Progenitor cell of endocrine pancreas (in vitro differentiated cells): Measurements from ENCODE around the gene STARD10. TPM values are rescaled to one million over a fixed set of nuclear protein-coding genes. Genes with fewer than 3 reads are reported as not detected.

ENCODE experiments used
- DNase-seq: peaks from one replicate; pipeline ENCODE4 v3.0.0; 2021; ENCODE audit warnings: low spot score; ENCODE audit not compliant: unreplicated experiment
- H3K27ac Mint-ChIP-seq: 2 replicates; pipeline ENCODE4 v1.8.0; 2021; ENCODE audit warnings: mild to moderate bottlenecking, moderate library complexity, mixed read lengths
- H3K27me3 Mint-ChIP-seq: 2 replicates; pipeline ENCODE4 v1.8.0; 2021; ENCODE audit warnings: mixed read lengths
- H3K36me3 Mint-ChIP-seq: 2 replicates; pipeline ENCODE4 v1.8.0; 2022; ENCODE audit warnings: mixed read lengths; ENCODE audit not compliant: insufficient read depth
- H3K4me1 Mint-ChIP-seq: 2 replicates; pipeline ENCODE4 v1.8.0; 2021; ENCODE audit warnings: low read depth, mixed read lengths
- H3K4me3 Mint-ChIP-seq: 2 replicates; pipeline ENCODE4 v1.8.0; 2021; ENCODE audit warnings: low read depth, mild to moderate bottlenecking, moderate library complexity, mixed read lengths
- H3K9me3 Mint-ChIP-seq: 2 replicates; pipeline ENCODE4 v1.8.0; 2021; ENCODE audit warnings: low read depth, mixed read lengths
- CTCF ChIP-seq: fragments of 200-600 bp; sonication (generic); IDR thresholded peaks from one replicate; pipeline ENCODE4 v1.5.0; 2021; ENCODE audit warnings: antibody characterized with exemption, mild to moderate bottlenecking; ENCODE audit not compliant: unreplicated experiment
- total RNA-seq: library from RNA; stranded (reverse); gene quantifications from 2 replicates; pipeline ENCODE4 v1.2.1, GENCODE V29; 2021

The STARD10 gene
- total RNA-seq, 1 donor from 2014 or later: 212 TPM

GRCh38 chr11:72773291-72773690, 20.6 kb downstream of the STARD10 start:
- TF ChIP-seq CTCF: no peak
- Mint-ChIP-seq H3K4me3 (no peak overlapping the region), H3K36me3 (peaks cover 6% of the 10 kb centered on the region), H3K9me3 (no peaks in the 10 kb centered on the region), H3K27me3 (no peaks in the 10 kb centered on the region), H3K27ac (no peak overlapping the region), H3K4me1 (peaks cover 33% of the 10 kb centered on the region)
- no peak for DNase-seq

- Mint-ChIP-seq H3K27me3 (no peaks in the 10 kb centered on the region), H3K4me1 (peaks cover 25% of the 10 kb centered on the region)
Observed at GRCh38 chr11:72772059-72772458, 21.8 kb downstream of the STARD10 start.

GRCh38 chr11:72771507-72771906, 22.3 kb downstream of the STARD10 start:
- TF ChIP-seq CTCF: no peak
- Mint-ChIP-seq H3K27me3 (no peaks in the 10 kb centered on the region), H3K4me1 (peaks cover 26% of the 10 kb centered on the region), H3K36me3 (peaks cover 6% of the 10 kb centered on the region), H3K4me3 (no peak overlapping the region), H3K27ac (no peak overlapping the region), H3K9me3 (no peaks in the 10 kb centered on the region)
- DNase-seq: no peak

More at GRCh38 chr11:72772059-72772458, 21.8 kb downstream of the STARD10 start:
- H3K36me3 Mint-ChIP-seq: peaks cover 6% of the 10 kb centered on the region
- TF ChIP-seq CTCF: no peak
- no peak for DNase-seq
- no peak overlapping the region for H3K27ac Mint-ChIP-seq
- no peaks in the 10 kb centered on the region for H3K9me3 Mint-ChIP-seq
- H3K4me3 Mint-ChIP-seq: no peak overlapping the region

GRCh38 chr11:72770799-72771198, 23.0 kb downstream of the STARD10 start:
- Mint-ChIP-seq H3K4me3 (no peak overlapping the region), H3K27ac (no peak overlapping the region), H3K4me1 (peaks cover 25% of the 10 kb centered on the region), H3K27me3 (no peaks in the 10 kb centered on the region), H3K9me3 (no peaks in the 10 kb centered on the region), H3K36me3 (peaks cover 6% of the 10 kb centered on the region)
- TF ChIP-seq CTCF: no peak
- DNase-seq: no peak

GRCh38 chr11:72769680-72770079, 24.2 kb downstream of the STARD10 start:
- peaks cover 6% of the 10 kb centered on the region for H3K36me3 Mint-ChIP-seq
- no peak for TF ChIP-seq CTCF
- H3K27ac Mint-ChIP-seq: no peak overlapping the region
- no peak overlapping the region for H3K4me3 Mint-ChIP-seq
- H3K4me1 Mint-ChIP-seq: peaks cover 23% of the 10 kb centered on the region
- no peaks in the 10 kb centered on the region for H3K27me3 Mint-ChIP-seq
- no peak for DNase-seq
- no peaks in the 10 kb centered on the region for H3K9me3 Mint-ChIP-seq
